Measurements from ENCODE around the gene IL7R. TPM values are rescaled to one million over a fixed set of nuclear protein-coding genes. Genes with fewer than 3 reads are reported as not detected.

Gene IL7R
- total and polyA plus RNA-seq, 2 of the 13 experiments (the other 11 are each of a cell fraction or from before 2014, with no cell fraction given) = not detected

GRCh38 chr5:35894131-35894530, 37.4 kb downstream of the IL7R start:
- H4K20me1 ChIP-seq (ENCODE audit: insufficient read depth, low read length) = no peaks in the 10 kb centered on the region
- BruUV-seq (replicated peaks) = no TSS peak
- H3K27me3 ChIP-seq (ENCODE audit: control insufficient read depth in 1 of 2, insufficient read depth in 2 of 2, low read length in 2 of 2) = no peaks in the 10 kb centered on the region
- no peak overlapping the region for H3K9ac ChIP-seq (ENCODE audit: insufficient read depth, low read depth, low read length)
- POLR2A ChIA-PET = no interaction called here
- CTCF ChIA-PET (ENCODE audit: low intra/inter-chr PET ratio, low total read pairs) = no interaction called here
- in situ Hi-C loops (cut with HindIII; ENCODE audit: extremely low pct_ligation_motif_present, low pct_unique_long_range_greater_than_20kb) = no loop called here
- no peak for ATAC-seq
- H2AFZ ChIP-seq (ENCODE audit: low read length) = no peak overlapping the region
- H3K4me1 ChIP-seq (ENCODE audit: insufficient read depth, low read length) = no peaks in the 10 kb centered on the region
- no peaks in the 10 kb centered on the region for H3K9me3 ChIP-seq (ENCODE audit: low read length)
- no peaks in the 10 kb centered on the region for H3K36me3 ChIP-seq (replicated peaks in 1 of 2; ENCODE audit: control insufficient read depth in 1 of 2, insufficient read depth in 2 of 2, low read length in 2 of 2)
- intact Hi-C loops (cut with micrococcal nuclease; ENCODE audit: unreplicated experiment) = no loop called here
- no peaks in the 10 kb centered on the region for H3K79me2 ChIP-seq (ENCODE audit: insufficient read depth, low read length)
- no peak overlapping the region for H3K4me2 ChIP-seq (ENCODE audit: low read depth, low read length)
- FAIRE-seq = no peak
- DNase-seq (ENCODE audit: low spot score) = no peak
- 39% methylated on average over 5 of the region's 5 CpGs for WGBS (ENCODE audit: low lambda C conversion rate)
- no peak overlapping the region for H3K27ac ChIP-seq (ENCODE audit: extremely low read length, insufficient read depth, low read length)
- no peak overlapping the region for H3K4me3 ChIP-seq (replicated peaks in 1 of 3; ENCODE audit: insufficient read depth in 1 of 3, low read depth in 2 of 3, low read length in 3 of 3)
- no peak for TF ChIP-seq ZNF354B (CRISPR knock-in tag; IDR thresholded peaks at IDR 0.05)
- no peak for TF ChIP-seq ZNF510 (CRISPR knock-in tag; IDR thresholded peaks at IDR 0.05; ENCODE audit: low read depth)
- no peak for TF ChIP-seq ZNF598 (CRISPR knock-in tag; IDR thresholded peaks at IDR 0.05; ENCODE audit: borderline replicate concordance)
- no peak for TF ChIP-seq KDM3A (CRISPR knock-in tag; IDR thresholded peaks at IDR 0.05; ENCODE audit: low read depth)
- TF ChIP-seq MEIS2 (CRISPR knock-in tag; IDR thresholded peaks at IDR 0.05) = no peak
- TF ChIP-seq, protein P1, sequence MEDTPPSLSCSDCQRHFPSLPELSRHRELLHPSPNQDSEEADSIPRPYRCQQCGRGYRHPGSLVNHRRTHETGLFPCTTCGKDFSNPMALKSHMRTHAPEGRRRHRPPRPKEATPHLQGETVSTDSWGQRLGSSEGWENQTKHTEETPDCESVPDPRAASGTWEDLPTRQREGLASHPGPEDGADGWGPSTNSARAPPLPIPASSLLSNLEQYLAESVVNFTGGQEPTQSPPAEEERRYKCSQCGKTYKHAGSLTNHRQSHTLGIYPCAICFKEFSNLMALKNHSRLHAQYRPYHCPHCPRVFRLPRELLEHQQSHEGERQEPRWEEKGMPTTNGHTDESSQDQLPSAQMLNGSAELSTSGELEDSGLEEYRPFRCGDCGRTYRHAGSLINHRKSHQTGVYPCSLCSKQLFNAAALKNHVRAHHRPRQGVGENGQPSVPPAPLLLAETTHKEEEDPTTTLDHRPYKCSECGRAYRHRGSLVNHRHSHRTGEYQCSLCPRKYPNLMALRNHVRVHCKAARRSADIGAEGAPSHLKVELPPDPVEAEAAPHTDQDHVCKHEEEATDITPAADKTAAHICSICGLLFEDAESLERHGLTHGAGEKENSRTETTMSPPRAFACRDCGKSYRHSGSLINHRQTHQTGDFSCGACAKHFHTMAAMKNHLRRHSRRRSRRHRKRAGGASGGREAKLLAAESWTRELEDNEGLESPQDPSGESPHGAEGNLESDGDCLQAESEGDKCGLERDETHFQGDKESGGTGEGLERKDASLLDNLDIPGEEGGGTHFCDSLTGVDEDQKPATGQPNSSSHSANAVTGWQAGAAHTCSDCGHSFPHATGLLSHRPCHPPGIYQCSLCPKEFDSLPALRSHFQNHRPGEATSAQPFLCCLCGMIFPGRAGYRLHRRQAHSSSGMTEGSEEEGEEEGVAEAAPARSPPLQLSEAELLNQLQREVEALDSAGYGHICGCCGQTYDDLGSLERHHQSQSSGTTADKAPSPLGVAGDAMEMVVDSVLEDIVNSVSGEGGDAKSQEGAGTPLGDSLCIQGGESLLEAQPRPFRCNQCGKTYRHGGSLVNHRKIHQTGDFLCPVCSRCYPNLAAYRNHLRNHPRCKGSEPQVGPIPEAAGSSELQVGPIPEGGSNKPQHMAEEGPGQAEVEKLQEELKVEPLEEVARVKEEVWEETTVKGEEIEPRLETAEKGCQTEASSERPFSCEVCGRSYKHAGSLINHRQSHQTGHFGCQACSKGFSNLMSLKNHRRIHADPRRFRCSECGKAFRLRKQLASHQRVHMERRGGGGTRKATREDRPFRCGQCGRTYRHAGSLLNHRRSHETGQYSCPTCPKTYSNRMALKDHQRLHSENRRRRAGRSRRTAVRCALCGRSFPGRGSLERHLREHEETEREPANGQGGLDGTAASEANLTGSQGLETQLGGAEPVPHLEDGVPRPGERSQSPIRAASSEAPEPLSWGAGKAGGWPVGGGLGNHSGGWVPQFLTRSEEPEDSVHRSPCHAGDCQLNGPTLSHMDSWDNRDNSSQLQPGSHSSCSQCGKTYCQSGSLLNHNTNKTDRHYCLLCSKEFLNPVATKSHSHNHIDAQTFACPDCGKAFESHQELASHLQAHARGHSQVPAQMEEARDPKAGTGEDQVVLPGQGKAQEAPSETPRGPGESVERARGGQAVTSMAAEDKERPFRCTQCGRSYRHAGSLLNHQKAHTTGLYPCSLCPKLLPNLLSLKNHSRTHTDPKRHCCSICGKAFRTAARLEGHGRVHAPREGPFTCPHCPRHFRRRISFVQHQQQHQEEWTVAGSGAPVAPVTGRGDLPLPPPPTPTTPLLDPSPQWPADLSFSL (CRISPR knock-in tag; IDR thresholded peaks at IDR 0.05) = no peak
- no peak for TF ChIP-seq SUZ12 (IDR thresholded peaks at IDR 0.05; ENCODE audit: low read depth, low read length)
- TF ChIP-seq, protein P2, sequence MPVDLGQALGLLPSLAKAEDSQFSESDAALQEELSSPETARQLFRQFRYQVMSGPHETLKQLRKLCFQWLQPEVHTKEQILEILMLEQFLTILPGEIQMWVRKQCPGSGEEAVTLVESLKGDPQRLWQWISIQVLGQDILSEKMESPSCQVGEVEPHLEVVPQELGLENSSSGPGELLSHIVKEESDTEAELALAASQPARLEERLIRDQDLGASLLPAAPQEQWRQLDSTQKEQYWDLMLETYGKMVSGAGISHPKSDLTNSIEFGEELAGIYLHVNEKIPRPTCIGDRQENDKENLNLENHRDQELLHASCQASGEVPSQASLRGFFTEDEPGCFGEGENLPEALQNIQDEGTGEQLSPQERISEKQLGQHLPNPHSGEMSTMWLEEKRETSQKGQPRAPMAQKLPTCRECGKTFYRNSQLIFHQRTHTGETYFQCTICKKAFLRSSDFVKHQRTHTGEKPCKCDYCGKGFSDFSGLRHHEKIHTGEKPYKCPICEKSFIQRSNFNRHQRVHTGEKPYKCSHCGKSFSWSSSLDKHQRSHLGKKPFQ (CRISPR knock-in tag; IDR thresholded peaks at IDR 0.05; ENCODE audit: insufficient replicate concordance) = no peak
- TF ChIP-seq, protein P3, sequence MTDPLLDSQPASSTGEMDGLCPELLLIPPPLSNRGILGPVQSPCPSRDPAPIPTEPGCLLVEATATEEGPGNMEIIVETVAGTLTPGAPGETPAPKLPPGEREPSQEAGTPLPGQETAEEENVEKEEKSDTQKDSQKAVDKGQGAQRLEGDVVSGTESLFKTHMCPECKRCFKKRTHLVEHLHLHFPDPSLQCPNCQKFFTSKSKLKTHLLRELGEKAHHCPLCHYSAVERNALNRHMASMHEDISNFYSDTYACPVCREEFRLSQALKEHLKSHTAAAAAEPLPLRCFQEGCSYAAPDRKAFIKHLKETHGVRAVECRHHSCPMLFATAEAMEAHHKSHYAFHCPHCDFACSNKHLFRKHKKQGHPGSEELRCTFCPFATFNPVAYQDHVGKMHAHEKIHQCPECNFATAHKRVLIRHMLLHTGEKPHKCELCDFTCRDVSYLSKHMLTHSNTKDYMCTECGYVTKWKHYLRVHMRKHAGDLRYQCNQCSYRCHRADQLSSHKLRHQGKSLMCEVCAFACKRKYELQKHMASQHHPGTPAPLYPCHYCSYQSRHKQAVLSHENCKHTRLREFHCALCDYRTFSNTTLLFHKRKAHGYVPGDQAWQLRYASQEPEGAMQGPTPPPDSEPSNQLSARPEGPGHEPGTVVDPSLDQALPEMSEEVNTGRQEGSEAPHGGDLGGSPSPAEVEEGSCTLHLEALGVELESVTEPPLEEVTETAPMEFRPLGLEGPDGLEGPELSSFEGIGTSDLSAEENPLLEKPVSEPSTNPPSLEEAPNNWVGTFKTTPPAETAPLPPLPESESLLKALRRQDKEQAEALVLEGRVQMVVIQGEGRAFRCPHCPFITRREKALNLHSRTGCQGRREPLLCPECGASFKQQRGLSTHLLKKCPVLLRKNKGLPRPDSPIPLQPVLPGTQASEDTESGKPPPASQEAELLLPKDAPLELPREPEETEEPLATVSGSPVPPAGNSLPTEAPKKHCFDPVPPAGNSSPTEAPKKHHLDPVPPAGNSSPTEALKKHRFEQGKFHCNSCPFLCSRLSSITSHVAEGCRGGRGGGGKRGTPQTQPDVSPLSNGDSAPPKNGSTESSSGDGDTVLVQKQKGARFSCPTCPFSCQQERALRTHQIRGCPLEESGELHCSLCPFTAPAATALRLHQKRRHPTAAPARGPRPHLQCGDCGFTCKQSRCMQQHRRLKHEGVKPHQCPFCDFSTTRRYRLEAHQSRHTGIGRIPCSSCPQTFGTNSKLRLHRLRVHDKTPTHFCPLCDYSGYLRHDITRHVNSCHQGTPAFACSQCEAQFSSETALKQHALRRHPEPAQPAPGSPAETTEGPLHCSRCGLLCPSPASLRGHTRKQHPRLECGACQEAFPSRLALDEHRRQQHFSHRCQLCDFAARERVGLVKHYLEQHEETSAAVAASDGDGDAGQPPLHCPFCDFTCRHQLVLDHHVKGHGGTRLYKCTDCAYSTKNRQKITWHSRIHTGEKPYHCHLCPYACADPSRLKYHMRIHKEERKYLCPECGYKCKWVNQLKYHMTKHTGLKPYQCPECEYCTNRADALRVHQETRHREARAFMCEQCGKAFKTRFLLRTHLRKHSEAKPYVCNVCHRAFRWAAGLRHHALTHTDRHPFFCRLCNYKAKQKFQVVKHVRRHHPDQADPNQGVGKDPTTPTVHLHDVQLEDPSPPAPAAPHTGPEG (CRISPR knock-in tag; IDR thresholded peaks at IDR 0.05) = no peak
- TF ChIP-seq CAMTA2 (CRISPR knock-in tag; IDR thresholded peaks at IDR 0.05; ENCODE audit: borderline replicate concordance) = no peak
- no peak for TF ChIP-seq ZKSCAN1 (IDR thresholded peaks at IDR 0.05; ENCODE audit: low read length)
- TF ChIP-seq ZFYVE20 (CRISPR knock-in tag; IDR thresholded peaks at IDR 0.05; ENCODE audit: borderline replicate concordance, low read depth) = no peak

Data from HepG2 (cell line).